Measurements from ENCODE around the gene GAS6. TPM values are rescaled to one million over a fixed set of nuclear protein-coding genes. Genes with fewer than 3 reads are reported as not detected.

GAS6 gene
- total RNA-seq, 1 donor from 2014 or later: 197 TPM

DNA sequence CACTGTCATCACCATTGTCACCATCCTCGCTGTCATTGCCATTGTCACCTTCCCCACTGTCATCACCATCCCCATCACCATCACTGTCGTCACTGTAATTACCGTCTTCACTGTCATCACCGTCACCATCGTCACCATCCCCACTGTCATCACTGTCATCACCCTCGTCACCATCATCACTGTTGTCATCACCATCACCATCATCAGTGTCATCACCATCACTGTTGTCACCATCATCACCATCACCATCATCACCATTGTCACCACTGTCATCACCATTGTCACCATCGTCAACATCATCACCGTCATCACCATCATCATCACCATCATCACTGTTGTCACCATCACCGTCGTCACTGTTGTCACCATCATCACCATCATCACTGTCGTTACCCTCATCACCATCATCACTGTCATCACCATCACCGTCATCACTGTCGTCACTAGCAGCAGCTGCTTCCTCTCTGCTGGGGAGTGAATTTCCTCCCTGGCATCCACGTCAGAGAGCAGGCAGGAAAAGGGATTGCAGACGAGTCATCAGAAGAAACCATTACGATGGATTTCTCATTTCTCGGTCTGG is 77.5 kb downstream of the GAS6 start:
- TF ChIP-seq, protein P1, sequence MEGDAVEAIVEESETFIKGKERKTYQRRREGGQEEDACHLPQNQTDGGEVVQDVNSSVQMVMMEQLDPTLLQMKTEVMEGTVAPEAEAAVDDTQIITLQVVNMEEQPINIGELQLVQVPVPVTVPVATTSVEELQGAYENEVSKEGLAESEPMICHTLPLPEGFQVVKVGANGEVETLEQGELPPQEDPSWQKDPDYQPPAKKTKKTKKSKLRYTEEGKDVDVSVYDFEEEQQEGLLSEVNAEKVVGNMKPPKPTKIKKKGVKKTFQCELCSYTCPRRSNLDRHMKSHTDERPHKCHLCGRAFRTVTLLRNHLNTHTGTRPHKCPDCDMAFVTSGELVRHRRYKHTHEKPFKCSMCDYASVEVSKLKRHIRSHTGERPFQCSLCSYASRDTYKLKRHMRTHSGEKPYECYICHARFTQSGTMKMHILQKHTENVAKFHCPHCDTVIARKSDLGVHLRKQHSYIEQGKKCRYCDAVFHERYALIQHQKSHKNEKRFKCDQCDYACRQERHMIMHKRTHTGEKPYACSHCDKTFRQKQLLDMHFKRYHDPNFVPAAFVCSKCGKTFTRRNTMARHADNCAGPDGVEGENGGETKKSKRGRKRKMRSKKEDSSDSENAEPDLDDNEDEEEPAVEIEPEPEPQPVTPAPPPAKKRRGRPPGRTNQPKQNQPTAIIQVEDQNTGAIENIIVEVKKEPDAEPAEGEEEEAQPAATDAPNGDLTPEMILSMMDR (IDR thresholded peaks at IDR 0.05): no peak
- Histone ChIP-seq H3K4me1 (no peaks in the 10 kb centered on the region), H3K9me3 (no peaks in the 10 kb centered on the region), H3K27ac (no peak overlapping the region), H3K4me3 (no peak overlapping the region), H3K36me3 (no peaks in the 10 kb centered on the region), H3K27me3 (no peaks in the 10 kb centered on the region)
- intact Hi-C loops (cut with DNase I): no loop called here
- ATAC-seq: no peak
- DNase-seq: peak; percentile 25

DNA sequence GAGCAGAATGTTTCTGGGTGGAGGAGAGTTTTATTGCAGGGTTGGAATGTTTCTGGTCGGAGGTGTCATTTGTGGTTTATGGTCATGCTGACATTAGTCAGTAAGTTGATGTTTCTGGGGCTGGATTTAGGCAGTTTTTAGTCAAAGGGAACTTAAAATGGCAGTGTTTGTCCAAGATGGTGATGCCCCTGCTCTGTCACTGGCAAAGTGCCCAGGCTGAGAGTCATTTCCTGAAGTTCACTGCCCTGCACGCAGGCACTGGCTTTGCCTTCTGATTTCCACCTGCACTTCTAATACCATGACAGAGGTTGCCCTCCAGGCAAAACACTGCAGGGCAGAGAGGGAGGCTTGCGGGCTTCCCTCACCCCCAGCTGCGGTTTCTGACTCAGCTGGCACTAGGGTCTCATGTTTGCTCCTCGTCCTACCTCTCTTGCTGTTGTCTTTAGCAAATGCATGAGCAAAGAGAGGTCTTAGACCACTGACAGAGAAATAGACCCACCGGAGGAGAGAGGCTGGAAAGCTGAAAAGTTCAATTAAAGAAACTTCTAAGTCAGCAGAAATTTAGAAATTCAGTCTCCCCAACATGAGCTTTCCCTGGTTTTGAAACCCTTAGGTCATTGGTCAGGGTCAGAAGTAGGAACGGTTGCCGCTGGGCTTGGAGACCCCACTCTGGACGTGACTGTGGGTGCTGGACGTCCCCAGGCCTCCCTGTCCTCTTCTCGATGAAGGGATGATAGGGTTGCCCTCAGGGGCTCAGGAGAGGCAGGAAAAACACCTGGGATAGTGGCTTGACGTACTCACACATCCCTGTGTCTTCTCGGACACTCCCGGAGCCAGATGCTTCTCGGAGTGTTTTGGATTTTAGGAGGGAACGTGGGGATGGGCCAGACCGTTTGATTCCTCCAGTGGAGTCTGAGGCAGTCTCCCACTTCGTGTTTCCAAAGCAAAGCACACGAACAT is 78.5 kb downstream of the GAS6 start:
- intact Hi-C loops (cut with DNase I): no loop called here
- H3K4me3 ChIP-seq: no peak overlapping the region
- no peaks in the 10 kb centered on the region for H3K9me3 ChIP-seq
- no peak for ATAC-seq
- TF ChIP-seq, protein P1 (IDR thresholded peaks at IDR 0.05): no peak
- peak; percentile 35 for DNase-seq
- H3K27me3 ChIP-seq: no peaks in the 10 kb centered on the region
- H3K27ac ChIP-seq: no peak overlapping the region
- H3K4me1 ChIP-seq: no peaks in the 10 kb centered on the region
- H3K36me3 ChIP-seq: no peaks in the 10 kb centered on the region

DNA sequence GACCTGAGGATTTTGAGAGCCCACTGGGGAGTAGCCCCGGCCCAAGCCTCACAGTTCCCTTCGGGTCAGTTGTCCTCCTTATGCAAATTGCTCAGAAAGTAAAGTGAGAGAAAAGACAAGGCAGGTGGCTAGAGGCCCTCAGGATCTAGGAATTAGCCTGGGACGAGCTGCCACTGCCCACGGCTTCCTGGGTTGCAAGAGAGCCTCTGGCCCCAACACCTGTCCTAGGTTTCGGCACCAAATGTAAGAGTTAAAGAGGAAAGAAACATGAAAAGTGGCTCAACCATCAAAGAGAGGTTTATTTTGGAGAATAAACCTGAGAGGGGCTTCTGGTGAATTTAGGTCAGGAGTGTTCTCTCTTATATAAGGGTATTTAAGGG is 79.2 kb downstream of the GAS6 start:
- Histone ChIP-seq H3K4me1 (no peaks in the 10 kb centered on the region), H3K4me3 (no peak overlapping the region), H3K27me3 (no peaks in the 10 kb centered on the region), H3K27ac (no peak overlapping the region), H3K9me3 (no peaks in the 10 kb centered on the region), H3K36me3 (no peaks in the 10 kb centered on the region)
- TF ChIP-seq, protein P1 (IDR thresholded peaks at IDR 0.05): no peak
- ATAC-seq (no peak), DNase-seq (peak; percentile 36)
- intact Hi-C loops (cut with DNase I): no loop called here

DNA sequence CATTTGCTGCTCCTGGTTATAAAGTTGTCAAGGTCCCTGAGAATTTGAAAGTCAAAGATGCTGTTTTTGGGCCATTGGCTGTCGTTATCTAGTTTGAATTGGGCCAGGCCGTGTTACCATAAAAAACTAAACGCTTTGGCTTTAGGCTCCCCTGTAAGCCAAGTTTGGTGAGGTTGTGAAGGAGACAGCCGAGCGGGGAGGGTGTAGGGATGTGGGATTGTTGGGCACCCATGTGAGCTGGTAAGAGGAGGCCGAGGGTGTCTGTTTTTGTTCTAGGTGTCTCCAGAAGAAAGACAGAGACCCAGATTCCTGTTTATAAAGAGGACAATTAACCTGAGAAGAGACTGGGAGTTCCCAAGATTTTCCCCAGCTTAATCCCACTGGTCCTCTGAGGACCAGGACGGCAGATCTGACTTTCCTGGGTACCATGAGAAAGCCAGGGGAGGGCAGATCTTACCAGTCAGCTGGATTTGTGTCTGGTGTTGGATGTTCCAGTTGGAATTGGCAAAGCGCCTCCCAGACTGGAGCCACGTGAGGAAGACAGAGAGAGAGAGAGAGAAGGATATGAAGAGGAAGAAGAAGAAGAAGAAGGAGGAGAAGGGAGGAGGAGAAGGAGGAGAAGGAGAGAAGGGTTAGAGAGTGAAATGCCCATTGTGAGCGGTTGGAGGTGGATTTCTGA is 79.8 kb downstream of the GAS6 start:
- Histone ChIP-seq H3K4me1 (no peaks in the 10 kb centered on the region), H3K27ac (no peak overlapping the region), H3K9me3 (no peaks in the 10 kb centered on the region), H3K36me3 (no peaks in the 10 kb centered on the region), H3K27me3 (no peaks in the 10 kb centered on the region), H3K4me3 (no peak overlapping the region)
- DNase-seq (peak; percentile 40), ATAC-seq (no peak)
- intact Hi-C loops (cut with DNase I): no loop called here
- TF ChIP-seq, protein P1 (IDR thresholded peaks at IDR 0.05): no peak

DNA sequence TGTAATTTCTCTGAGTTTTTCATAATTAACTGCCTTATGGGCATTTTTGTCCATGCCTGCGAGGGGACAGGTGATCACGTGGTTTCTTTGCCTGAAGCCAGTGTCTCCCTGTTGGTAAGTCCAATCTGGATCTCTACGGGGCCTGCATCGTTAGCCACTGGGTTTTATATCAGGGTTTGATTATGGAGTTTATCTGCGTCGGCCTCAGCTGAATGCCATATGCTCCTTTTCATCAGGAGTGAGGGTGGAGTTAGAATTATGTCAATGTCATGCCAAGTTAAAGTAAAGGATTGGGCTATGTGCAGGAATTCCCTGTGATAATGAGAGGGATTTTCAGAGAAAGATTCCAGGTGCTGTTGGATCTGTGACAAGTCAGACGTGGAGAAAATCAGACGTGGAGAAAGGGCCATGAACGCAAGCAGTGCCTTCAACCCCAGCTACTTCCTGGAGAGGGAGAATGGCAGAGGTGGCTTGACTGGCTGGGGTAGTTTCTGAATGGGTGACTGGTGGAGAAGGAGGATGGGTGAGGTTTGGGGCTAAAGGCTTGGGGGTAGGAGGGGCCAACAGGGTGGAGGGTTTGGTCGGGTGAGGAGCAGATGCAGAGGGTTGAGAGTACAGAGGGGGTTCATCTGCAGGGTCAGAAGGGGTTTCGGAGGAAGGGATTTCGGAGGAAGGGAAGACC is 80.5 kb downstream of the GAS6 start:
- DNase-seq (peak; percentile 11), ATAC-seq (no peak)
- no peak overlapping the region for H3K4me3 ChIP-seq
- no peaks in the 10 kb centered on the region for H3K36me3 ChIP-seq
- no peaks in the 10 kb centered on the region for H3K9me3 ChIP-seq
- H3K27me3 ChIP-seq: no peaks in the 10 kb centered on the region
- TF ChIP-seq, protein P1 (IDR thresholded peaks at IDR 0.05): no peak
- intact Hi-C loops (cut with DNase I): no loop called here
- H3K4me1 ChIP-seq: no peaks in the 10 kb centered on the region
- no peak overlapping the region for H3K27ac ChIP-seq

All from upper lobe of right lung (tissue), 1 donor.